ENCODE results near the gene GNPAT. TPM values are rescaled to one million over a fixed set of nuclear protein-coding genes. Genes with fewer than 3 reads are reported as not detected.

Gene GNPAT
- 10 to 100 TPM; 56.2 to 60.3 TPM for total RNA-seq

- CTCF ChIA-PET = interaction anchor here (1.0 to 1.9 kb wide), 3 partner anchors 31 to 362 kb away, joined by 4 to 9 read pairs (median 5); partner anchors contain the start of genes EXOC8 and SPRTN
- peaks cover 42% of the 10 kb centered on the region for H3K36me3 Mint-ChIP-seq
- POLR2A ChIA-PET = interaction anchor here (0.6 to 1.5 kb wide), 5 partner anchors 9 to 459 kb away, joined by 3 to 5 read pairs (median 4); partner anchors contain the start of gene EXOC8
Measured at GRCh38 chr1:231240883-231241735, at the start of gene GNPAT. Gene GNPAT, plus strand, starts transcription at chr1:231241212. Its CDS starts 167 bp downstream, at chr1:231241379.

GRCh38 chr1:231192620-231193163, 48.3 kb upstream of the GNPAT start:
- intact Hi-C loops (cut with micrococcal nuclease) = no loop called here
- Mint-ChIP-seq H3K4me3 (no peak overlapping the region), H3K27me3 (peaks cover 4% of the 10 kb centered on the region), H3K9me3 (no peaks in the 10 kb centered on the region), H3K4me1 (ENCODE audit: low read depth) (no peaks in the 10 kb centered on the region), H3K27ac (no peak overlapping the region), H3K36me3 (no peaks in the 10 kb centered on the region)
- DNase-seq = no peak
- ChIA-PET POLR2A (no interaction called here), CTCF (no interaction called here)

More at GRCh38 chr1:231240883-231241735, at the start of gene GNPAT:
- H3K27ac Mint-ChIP-seq = peak within 1 kb of the TSS; percentile 92
- no peaks in the 10 kb centered on the region for H3K27me3 Mint-ChIP-seq
- peak within 1 kb of the TSS; percentile 97 for H3K4me3 Mint-ChIP-seq
- intact Hi-C loops (cut with micrococcal nuclease) = loop anchor here (1.0 to 5.0 kb wide), 3 partner anchors 96 to 262 kb away; partner anchors contain the start of genes ARV1, EGLN1, EXOC8 and TTC13
- DNase-seq = peak; percentile 93
- H3K4me1 Mint-ChIP-seq (ENCODE audit: low read depth) = peaks cover 54% of the 10 kb centered on the region
- no peaks in the 10 kb centered on the region for H3K9me3 Mint-ChIP-seq

- Mint-ChIP-seq H3K4me3 (no peak overlapping the region), H3K36me3 (no peaks in the 10 kb centered on the region), H3K9me3 (no peaks in the 10 kb centered on the region), H3K4me1 (ENCODE audit: low read depth) (no peaks in the 10 kb centered on the region), H3K27ac (no peak overlapping the region), H3K27me3 (peaks cover 1% of the 10 kb centered on the region)
- intact Hi-C loops (cut with micrococcal nuclease) = no loop called here
- POLR2A ChIA-PET = no interaction called here
- CTCF ChIA-PET = no interaction called here
- no peak for DNase-seq
Measured at GRCh38 chr1:231193710-231194340, 47.2 kb upstream of the GNPAT start.

GRCh38 chr1:231194476-231194842, 46.6 kb upstream of the GNPAT start:
- ChIA-PET POLR2A (no interaction called here), CTCF (no interaction called here)

GRCh38 chr1:231194843-231195516, 46.0 kb upstream of the GNPAT start:
- Mint-ChIP-seq H3K27ac (no peak overlapping the region), H3K36me3 (no peaks in the 10 kb centered on the region), H3K4me1 (ENCODE audit: low read depth) (no peaks in the 10 kb centered on the region), H3K4me3 (no peak overlapping the region), H3K9me3 (no peaks in the 10 kb centered on the region), H3K27me3 (no peaks in the 10 kb centered on the region)
- no peak for DNase-seq
- ChIA-PET CTCF (no interaction called here), POLR2A (no interaction called here)
- intact Hi-C loops (cut with micrococcal nuclease) = no loop called here

More at GRCh38 chr1:231194476-231194842, 46.6 kb upstream of the GNPAT start:
- no peak for DNase-seq
- no peaks in the 10 kb centered on the region for H3K4me1 Mint-ChIP-seq (ENCODE audit: low read depth)
- no peak overlapping the region for H3K4me3 Mint-ChIP-seq
- no peaks in the 10 kb centered on the region for H3K9me3 Mint-ChIP-seq
- H3K27ac Mint-ChIP-seq = no peak overlapping the region
- no peaks in the 10 kb centered on the region for H3K36me3 Mint-ChIP-seq
- intact Hi-C loops (cut with micrococcal nuclease) = no loop called here
- peaks cover 1% of the 10 kb centered on the region for H3K27me3 Mint-ChIP-seq

- ChIA-PET CTCF (no interaction called here), POLR2A (no interaction called here)
- Mint-ChIP-seq H3K27ac (no peak overlapping the region), H3K27me3 (no peaks in the 10 kb centered on the region), H3K4me1 (ENCODE audit: low read depth) (no peaks in the 10 kb centered on the region), H3K4me3 (no peak overlapping the region), H3K9me3 (no peaks in the 10 kb centered on the region), H3K36me3 (no peaks in the 10 kb centered on the region)
- DNase-seq = no peak
- intact Hi-C loops (cut with micrococcal nuclease) = no loop called here
Measured at GRCh38 chr1:231196307-231196706, 44.7 kb upstream of the GNPAT start.

- no peak for DNase-seq
- Mint-ChIP-seq H3K4me3 (no peak overlapping the region), H3K9me3 (no peaks in the 10 kb centered on the region), H3K27ac (no peak overlapping the region), H3K27me3 (no peaks in the 10 kb centered on the region), H3K4me1 (ENCODE audit: low read depth) (peaks cover 2% of the 10 kb centered on the region), H3K36me3 (no peaks in the 10 kb centered on the region)
- ChIA-PET CTCF (interaction anchor here (0.6 kb wide), 1 partner anchor 187 kb away, joined by 3 read pairs; no protein-coding TSS in a partner anchor), POLR2A (no interaction called here)
- intact Hi-C loops (cut with micrococcal nuclease) = no loop called here
Measured at GRCh38 chr1:231196728-231197127, 44.3 kb upstream of the GNPAT start.

GRCh38 chr1:231199868-231200267, 41.1 kb upstream of the GNPAT start:
- CTCF ChIA-PET = no interaction called here

GRCh38 chr1:231200388-231201031, 40.5 kb upstream of the GNPAT start:
- Mint-ChIP-seq H3K36me3 (no peaks in the 10 kb centered on the region), H3K9me3 (no peaks in the 10 kb centered on the region), H3K4me3 (no peak overlapping the region), H3K27me3 (peaks cover 5% of the 10 kb centered on the region), H3K27ac (no peak overlapping the region), H3K4me1 (ENCODE audit: low read depth) (peaks cover 11% of the 10 kb centered on the region)
- ChIA-PET POLR2A (interaction anchor here (0.6 kb wide), 1 partner anchor 185 kb away, joined by 3 read pairs; no protein-coding TSS in a partner anchor), CTCF (no interaction called here)
- no peak for DNase-seq
- intact Hi-C loops (cut with micrococcal nuclease) = no loop called here

More at GRCh38 chr1:231199868-231200267, 41.1 kb upstream of the GNPAT start:
- Mint-ChIP-seq H3K9me3 (no peaks in the 10 kb centered on the region), H3K4me1 (ENCODE audit: low read depth) (peaks cover 11% of the 10 kb centered on the region), H3K27me3 (peaks cover 5% of the 10 kb centered on the region), H3K36me3 (no peaks in the 10 kb centered on the region), H3K4me3 (no peak overlapping the region), H3K27ac (no peak overlapping the region)
- POLR2A ChIA-PET = interaction anchor here (0.6 kb wide), 1 partner anchor 185 kb away, joined by 3 read pairs; no protein-coding TSS in a partner anchor
- DNase-seq = no peak
- intact Hi-C loops (cut with micrococcal nuclease) = no loop called here

GRCh38 chr1:231201375-231201978, 39.5 kb upstream of the GNPAT start:
- ChIA-PET CTCF (no interaction called here), POLR2A (no interaction called here)
- DNase-seq = no peak
- Mint-ChIP-seq H3K36me3 (no peaks in the 10 kb centered on the region), H3K4me1 (ENCODE audit: low read depth) (peaks cover 11% of the 10 kb centered on the region), H3K27me3 (peaks cover 5% of the 10 kb centered on the region), H3K9me3 (no peaks in the 10 kb centered on the region), H3K27ac (no peak overlapping the region), H3K4me3 (no peak overlapping the region)
- intact Hi-C loops (cut with micrococcal nuclease) = no loop called here

- ChIA-PET CTCF (no interaction called here), POLR2A (no interaction called here)
Measured at GRCh38 chr1:231201979-231202633, 38.9 kb upstream of the GNPAT start.

More at GRCh38 chr1:231201979-231202633, 38.9 kb upstream of the GNPAT start:
- H3K27me3 Mint-ChIP-seq = peaks cover 5% of the 10 kb centered on the region
- H3K27ac Mint-ChIP-seq = no peak overlapping the region
- no peaks in the 10 kb centered on the region for H3K9me3 Mint-ChIP-seq
- DNase-seq = no peak
- intact Hi-C loops (cut with micrococcal nuclease) = no loop called here
- H3K36me3 Mint-ChIP-seq = no peaks in the 10 kb centered on the region
- H3K4me1 Mint-ChIP-seq (ENCODE audit: low read depth) = peaks cover 11% of the 10 kb centered on the region
- H3K4me3 Mint-ChIP-seq = no peak overlapping the region
